CD4-positive, alpha-beta T cell treated with Interferon gamma for 1 hour (primary cell): ENCODE results near the gene DRC3.

ENCODE experiments used
- DNase-seq: peaks from one replicate; pipeline ENCODE4 v3.0.0-alpha.2; 2020

DRC3 gene

DNA sequence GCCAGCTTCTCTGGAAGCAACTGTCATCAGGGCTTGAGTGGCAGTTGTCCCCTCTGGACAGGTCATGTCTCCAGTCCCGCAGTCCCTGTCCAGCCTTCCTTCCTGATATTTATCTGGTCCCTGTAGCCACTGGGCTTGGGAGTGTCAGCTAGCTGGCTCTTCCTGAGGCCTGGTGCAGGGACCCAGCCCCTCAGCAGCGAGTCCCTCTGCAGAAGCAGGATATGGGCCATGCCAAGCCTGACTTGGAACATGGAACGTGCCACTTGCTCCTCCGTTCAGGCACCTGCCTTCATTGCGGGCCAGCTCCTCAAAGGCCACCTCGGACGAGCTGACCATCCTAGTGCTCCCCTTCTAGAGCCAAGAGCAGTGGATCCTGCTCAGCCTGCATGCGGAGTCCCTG is 26.3 kb downstream of the DRC3 start:
- no peak for DNase-seq

DNA sequence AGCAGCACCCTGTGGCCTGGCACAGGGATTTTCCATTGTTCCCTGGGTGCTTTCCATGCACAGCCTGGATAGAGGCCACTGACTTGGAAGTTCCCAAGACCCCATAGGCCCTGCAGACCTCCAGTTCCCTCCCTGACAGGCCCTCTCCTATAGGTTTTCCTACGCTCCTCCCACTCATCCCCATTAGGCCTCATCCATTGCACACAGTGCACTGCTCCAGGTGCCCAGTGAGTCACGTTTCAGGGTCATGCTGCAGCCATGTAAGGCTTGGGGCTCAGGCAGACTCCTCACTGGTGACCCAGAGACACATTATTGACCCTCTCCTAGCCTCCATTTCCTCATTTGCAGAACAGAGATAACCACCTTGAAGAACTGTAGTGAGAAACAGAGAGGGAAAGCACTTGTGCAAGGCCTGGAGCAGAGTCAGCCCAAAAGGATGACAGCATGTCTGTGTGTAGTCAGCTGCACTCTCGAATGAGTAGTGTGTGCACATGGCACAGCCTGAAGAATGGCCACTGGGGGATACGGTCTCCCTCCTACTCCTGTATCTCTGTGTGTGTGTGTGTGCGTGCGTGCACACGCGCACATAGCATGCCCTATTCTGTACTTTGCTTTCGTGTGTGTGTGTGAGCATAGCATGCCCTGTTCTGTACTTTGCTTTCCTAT is 26.8 kb downstream of the DRC3 start:
- no peak for DNase-seq

DNA sequence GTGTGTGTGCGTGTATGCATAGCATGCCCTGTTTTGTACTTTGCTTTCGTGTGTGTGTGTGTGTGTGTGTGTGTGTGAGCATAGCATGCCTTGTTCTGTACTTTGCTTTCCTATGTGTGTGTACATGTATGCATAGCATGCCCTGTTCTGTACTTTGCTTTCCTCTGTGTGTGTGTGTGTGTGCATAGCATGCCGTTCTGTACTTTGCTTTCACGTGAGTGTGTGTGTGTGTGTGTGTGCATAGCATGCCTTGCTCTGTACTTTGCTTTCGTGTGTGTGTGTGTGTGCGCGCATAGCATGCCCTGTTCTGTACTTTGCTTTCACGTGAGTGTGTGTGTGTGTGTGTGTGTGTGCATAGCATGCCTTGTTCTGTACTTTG is 27.4 kb downstream of the DRC3 start:
- DNase-seq, result no peak

DNA sequence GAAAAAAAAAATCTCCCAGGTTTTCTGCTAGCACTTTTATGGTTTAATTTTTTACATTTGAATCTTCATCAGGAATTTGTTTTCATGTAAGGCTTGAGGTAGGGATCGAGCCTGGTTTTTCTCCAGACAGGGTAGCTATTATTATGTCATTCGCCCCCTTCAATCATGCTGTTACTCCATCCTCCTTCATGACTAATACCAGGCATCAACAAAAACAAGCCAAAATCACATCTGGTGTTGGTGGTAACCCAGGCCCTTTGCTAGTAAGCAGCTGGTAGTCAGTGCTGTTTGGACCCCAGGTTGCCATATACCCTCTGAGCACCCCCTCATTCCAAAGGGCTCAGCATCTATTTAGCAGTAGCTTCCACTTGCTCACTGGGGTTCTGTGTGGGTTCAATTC is 29.5 kb downstream of the DRC3 start:
- no peak for DNase-seq

DNA sequence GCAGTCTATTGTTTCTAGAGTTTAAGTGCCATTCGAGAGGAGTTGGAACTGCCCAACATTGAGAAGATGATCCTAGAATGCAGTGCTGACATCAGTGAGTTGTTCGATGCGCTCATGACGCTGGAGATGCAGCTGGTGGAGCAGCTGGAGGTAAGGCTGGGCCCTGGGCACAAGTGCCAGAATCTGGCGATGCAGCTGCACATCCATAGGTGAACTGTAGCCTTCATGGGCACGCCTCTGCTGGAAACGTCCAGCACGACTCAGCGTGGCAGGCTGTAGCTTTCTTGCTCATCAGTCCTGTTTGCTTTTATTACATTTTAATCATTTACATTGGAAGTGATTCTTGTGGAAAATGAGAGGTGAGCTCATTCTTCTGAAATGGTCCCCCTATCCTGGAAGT is 31.7 kb downstream of the DRC3 start:
- DNase-seq, result no peak

DNA sequence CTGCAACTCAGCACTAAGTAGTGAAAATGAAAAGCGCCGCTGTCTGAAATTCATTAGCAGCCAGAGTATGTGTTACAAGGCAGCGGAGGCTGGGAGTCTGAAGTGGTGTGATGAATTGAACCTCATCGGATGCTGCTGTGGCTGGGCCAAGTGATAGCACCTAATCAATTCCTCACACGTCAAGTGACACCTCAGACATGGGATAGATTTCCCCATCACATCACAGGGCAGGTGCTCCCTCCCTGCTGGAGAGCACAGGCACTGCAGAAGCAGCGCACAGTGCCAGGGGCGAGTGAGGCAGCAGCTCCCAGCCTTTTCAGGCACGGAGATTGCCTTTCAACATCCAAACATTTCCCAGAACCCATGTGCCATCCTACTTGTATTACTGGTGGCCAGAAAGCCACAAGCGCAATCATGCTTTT is 32.2 kb downstream of the DRC3 start:
- DNase-seq, result no peak

DNA sequence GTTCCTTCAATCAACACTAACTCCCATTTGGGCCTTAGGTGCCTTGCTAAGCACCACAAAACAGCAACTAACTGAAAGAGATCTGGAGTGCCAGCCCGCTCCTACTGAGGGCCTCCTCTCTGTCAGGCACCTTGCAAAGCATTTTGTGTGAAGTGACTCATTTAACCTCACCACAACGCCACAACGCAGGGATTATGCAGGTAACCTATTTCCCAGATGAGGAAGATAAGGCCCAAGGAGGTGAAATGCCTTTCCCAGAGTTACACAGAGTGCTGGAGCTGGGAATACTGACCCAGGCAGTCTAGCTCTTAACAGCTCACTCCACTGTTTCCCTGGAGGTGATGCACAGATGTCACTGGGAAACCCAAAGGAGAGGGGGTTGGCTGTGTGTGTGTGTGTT is 32.8 kb downstream of the DRC3 start:
- no peak for DNase-seq

DNA sequence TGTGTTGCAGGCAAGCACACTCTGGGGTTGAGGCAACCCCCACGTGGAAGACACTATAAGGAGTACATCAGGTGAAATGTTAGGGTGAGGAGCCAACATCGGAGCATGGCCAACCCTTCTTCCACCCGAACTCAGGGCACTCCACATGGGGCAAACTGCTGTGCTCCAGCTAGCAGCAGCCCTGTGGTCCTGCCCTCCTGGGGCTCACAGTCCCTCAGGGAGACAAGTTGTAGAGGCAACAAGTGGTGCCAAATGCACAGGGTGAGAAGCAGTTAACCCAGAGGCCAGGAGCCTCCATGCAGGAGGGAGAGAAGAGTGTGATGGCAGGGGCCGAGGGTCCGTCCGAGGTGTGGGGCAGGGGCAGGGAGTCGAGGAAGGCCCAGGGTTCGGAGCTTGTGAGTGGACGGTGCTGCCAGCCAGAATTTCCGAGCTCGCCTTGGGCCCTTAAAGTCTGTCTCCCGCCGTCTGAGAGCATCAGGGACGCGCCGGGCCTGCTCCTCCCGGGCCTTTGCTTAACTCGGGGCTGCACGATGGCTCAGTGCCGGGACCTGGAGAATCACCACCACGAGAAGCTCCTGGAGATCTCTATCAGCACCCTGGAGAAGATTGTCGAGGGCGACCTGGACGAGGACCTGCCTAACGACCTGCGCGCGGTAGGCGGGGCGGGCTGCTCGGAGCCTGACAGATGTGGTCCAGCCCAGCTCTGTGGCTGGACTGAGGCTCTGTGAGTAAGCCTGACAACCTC is 34.0 kb downstream of the DRC3 start:
- DNase-seq, result no peak

DNA sequence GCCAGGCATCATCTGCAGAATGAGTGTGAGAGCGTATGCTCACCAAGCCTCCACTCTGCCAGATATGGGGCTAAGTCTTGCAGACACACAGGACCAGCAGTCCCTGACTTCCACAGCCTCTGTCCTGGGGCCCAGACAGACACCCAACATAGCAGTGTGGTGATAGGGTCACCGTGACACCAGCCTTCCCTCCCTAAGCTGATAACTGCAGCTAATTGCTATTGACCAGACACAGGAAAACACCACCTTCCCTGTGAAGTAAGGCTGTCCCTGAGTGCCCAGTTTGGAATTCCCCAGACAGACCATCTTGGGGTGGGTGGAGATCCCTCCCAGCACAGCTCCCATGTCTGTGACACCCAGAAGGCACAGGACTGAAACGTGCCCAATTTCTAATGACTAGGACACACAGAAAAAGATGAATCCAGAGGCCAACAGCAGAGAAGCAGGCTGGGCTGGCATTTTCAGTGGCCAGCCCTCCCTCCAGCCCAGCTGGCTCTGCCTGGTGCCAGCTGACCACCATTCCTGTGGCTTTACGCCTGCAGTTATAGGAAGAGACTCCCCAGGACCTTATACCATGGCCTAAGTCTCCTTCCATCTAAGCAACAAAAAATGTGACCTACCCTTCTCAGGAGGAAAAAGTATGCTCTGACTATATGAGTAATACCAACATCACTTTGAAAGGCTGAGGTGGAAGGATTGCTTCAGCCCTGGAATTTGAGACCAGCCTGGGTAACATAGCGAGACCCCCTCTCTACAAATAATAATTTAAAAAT is 36.0 kb downstream of the DRC3 start:
- DNase-seq, result no peak

DNA sequence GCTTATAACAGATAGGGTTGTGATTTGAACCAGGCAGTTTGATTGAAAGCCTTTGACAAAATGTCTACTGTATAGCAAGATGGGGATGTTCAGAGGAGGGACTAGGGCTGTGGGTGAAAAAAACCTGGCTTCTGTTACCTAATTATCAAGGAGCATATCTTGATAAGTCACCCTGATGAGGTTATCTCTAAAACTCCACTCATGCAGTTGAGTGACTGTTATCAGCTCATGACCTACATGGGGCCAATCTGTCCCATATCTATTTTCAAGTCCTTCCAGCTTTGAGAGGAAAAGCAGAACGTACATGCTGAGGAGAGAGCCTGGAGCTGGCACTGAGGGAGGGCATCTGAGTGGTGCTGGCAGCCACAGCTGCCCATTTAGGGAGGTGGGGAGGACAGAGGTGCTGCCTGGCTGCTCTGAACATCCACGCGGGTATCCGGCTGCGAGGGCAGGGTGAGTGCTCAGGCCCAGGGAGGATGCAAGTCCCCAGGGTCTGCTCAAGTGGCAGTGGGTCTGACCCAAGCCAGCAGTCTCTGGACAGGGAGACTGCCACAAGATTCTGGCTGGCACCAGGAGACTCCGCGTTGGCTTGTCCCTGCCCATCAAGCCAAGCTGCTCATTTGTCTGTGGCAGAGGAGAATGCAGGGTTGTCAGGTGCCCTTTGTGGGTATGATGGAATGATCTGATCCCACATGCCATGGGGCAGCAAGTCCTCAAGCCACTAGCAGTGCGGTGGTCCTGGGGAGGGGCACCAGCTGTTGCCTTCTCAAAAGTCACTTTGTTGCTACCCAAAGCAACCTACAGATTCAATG is 37.2 kb downstream of the DRC3 start:
- DNase-seq, result no peak

DNA sequence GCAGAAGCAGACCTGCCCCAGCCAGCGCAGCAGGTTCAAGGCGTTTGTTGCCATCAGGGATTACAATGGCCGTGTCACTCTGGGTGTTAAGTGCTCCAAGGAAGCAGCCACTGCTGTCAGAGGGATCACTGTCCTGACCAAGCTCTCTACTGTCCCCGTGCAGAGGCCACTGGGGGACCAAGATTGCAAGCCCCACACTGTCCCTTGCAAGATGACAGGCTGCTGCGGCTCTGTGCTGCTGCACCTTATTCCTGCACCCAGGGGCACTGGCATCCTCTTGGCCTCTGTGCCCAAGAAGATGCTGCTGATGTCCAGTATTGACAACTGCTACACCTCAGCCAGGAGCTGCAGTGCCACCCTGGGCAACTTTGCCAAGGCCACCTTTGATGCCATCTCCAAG is 38.6 kb downstream of the DRC3 start:
- no peak for DNase-seq

DNA sequence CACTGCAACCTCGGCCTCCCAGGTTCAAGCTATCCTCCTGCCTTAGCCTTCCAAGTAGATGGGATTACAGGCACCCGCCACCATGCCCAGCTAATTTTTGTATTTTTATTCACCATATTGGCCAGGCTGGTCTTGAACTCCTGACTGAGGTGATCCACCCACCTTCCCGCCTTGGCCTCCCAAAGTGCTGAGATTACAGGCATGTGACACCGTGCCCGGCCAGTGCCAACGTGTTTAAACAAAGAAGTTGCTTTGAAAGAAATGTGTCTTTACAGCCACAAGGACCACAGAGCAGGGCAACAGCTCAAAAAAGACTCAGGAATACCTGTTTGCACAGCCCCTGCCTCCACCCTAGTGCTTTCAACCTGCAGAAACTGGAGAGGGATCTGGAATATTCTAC is 41.3 kb downstream of the DRC3 start:
- DNase-seq, result no peak

DNA sequence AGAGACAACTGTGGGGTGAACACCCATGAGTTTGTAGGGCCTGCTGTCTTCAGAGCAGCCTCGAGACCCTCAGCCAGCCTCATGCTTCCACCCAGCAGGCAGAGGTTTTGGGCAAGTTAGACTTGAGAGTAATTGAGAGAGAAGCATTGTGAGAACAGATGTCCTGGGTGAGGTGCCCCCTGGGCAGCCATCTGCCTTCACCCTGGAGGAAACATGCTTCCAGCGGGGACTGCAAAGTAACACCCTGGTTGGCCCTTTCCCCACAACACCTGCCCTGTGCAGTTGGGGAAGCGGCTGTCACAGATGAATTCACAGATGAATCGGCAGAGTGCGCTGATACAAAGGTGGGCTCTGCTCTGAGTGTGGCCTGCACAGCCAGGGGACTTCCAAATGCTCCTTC is 42.9 kb downstream of the DRC3 start:
- DNase-seq, result no peak

DNA sequence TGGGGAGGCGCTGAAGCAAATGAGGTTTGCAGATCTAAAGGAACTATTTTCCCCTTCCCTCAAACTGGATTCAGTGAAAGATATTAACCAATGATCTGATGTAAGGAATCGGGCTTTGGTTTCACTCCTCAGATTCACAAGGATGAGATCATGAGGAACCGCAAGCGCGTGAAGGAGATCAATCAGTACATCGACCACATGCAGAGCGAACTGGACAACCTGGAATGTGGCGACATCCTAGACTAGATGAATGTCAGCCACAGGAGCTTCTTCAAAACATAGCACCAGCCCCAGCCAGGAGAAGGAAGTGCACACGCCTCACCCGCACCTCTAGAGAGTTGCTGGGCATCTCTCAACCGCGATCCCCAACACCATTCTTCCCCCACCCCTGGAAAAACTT is 43.8 kb downstream of the DRC3 start:
- DNase-seq, result no peak

DNA sequence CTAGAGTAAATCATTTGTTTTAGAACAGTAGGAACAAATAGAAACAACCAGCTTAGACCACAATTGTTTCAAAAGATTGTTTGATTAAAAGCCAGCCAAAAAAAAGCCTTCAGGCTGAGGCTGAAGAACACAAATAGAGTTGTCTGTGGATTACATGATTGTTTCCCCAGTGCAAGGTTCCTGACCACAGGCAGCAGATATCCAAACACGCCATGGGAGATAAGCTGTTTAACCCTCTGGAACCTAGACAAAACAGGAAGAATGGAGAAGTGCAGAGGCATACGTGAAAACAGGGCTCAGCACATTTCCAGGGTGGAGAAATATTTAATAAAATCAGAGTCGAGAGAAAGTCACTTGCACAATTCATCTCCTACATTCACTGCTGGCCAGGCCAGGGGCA is 45.3 kb downstream of the DRC3 start:
- no peak for DNase-seq

DNA sequence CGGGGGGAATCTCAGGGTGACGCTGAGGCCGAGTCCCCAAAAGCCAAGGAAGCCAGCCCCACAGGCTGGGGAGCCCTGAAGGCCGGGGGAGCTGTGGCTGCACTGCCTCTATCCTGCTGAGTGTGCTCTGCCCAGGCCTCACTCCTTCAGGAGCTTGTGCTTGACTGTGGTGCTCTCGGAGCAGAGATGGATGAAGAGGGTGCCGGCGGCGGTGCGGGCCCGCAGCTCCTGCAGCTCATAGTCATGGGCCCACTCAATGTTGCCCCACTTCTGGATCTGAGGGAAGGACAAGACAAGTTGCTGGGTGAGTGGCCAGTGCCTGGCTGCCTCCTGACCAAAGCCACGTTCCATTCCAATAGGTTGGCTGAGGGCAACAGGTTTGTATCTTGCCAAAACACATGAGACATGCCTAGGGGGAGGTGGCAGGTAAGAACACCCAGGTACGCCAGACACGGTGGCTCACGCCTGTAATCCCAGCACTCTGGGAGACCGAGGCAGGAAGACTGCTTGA is 45.8 kb downstream of the DRC3 start:
- DNase-seq, result no peak

DNA sequence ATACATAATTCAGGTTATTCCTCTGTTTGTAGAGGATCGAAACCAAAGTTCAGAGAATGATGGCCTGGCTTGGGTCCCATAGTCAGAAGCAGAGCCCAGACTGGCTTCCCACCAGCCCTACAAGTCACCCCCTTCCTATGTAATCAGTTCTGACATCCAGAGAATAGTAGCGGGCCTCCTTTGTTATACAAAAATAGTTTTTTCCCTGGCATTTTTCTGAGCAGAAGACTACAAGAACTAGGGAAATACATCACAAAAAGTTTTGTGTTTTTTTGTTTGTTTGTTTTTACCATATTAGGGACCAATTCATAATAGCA is 47.1 kb downstream of the DRC3 start:
- DNase-seq, result no peak

DNA sequence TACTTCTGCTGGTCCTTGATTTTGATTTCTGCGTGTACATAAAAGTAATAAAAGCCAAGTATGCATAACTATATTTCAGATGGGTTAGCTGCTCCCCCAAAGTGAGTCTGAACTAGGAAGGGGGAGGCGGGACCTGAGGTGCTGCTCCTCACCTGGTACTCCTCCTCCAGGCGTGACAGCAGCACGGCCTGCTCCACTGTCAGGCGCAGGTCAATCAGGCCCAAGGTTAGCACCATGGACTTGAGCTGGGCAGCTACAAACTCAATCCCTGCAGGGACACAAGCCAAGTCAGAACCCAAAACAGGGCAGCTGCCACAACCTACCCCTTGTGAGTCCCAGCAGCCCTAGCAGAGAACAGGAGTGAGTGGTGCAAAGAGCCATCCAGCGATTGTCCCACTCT is 48.3 kb downstream of the DRC3 start:
- no peak for DNase-seq

DNA sequence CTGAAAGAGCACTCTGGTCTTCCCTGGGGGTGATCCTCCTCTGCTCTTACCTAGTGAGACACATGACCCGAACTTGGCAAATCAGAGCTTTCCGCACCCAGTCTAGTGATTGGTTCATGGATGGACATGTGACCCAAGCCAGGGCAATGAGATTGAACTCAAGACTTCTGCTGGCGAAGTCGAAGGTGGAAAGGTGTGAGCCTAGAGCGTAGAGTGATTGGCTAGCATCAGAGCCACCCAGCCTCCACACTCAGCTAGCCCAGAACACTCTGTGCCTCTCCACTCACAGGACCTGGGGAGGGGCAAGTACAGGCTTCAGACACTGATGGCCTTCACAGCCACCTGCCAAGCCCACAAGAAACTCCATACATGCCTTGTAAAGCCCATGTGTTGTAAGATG is 48.7 kb downstream of the DRC3 start:
- no peak for DNase-seq

DNA sequence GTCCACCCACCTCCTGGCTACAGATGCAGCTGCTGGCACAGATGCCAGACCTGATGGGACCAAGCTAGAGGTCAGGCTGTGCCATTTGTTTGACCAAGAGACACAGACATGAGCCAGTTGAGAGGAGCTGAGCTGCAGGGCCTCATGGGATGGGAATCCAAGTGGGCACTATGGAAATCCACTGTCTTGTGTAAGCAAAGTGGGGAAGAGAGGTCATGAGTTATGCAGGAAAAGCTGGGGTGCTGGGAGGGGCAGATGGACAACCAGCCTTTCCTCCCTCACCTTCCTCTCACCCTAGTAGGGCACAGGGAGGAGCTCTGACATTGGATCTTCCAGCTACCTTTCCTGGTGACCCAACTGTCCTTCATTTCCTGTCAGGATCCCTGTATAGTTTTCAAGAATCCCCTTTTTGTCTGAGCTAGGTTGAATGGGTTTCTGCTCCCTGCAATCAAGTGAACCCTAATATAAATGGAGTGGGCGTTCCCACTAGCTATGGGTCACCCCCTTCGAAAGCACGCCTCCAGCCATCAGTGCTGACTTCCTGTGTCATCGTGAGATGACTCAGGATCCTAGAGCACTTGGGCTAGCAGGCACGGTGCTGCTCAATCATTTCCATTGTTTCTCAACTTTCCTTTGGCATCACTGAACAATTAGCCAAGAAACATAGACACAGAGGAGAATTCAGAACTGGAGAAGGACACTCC is 52.7 kb downstream of the DRC3 start:
- DNase-seq, result peak; percentile 55

DNA sequence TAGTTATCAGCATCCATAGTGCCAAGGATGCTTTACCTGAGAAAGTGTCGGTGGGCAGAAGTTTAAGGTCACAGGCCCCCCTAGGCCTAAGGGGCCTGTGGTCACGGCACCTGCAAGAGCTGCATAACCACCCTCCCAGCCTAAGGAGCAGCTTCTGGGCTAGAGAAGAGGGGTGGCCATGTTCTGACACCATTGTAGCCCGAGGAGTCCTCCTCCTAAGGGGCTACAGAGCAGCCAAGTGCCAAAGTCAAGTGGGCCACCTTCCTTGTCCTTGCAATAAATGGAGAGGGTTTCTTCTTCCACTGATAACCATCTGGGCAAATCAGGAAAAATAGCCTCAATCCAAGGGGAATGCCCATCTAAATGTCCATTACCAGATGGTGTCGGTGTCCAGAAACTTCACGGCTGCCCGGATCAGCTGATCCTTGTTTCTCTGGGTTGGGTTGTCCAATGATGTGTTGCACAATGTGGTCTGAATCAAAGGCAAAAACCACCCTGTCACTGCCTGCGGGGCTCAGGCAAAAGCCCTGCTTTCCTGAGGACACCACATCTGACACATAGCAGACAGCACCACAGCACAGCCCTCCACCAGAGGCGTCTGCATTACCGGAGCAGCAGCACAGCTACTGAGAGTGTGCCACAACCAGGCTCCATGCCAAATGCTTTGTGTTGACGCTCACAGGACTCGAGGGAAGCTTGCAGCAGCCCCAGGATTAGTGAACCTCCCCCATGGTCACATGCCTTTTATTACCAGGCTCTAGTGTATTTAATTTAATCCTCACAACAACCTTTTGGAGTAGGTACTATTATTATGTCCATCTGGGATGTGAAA is 53.5 kb downstream of the DRC3 start:
- peak; percentile 64 for DNase-seq

DNA sequence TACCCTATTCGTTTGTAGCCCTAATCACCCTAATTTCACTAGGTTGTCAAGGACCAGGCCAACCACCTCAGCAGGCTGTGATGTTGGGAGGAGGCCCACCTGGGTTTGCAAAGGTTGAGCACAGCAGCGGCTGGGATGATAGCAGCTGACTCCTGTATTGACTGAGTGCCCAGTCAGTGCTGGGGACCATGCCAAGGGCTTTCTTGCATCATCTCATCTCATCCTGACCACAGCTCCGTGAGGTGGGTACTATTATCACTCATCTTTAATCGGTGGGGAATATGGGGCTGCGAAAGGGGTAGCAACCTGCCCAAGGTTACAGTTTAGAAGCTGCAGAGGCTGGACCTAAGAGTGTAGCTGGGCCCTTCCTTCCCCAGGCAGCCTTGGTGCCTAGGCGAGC is 54.6 kb downstream of the DRC3 start:
- DNase-seq, result no peak
